Measurements from ENCODE around the gene CUEDC2. TPM values are rescaled to one million over a fixed set of nuclear protein-coding genes. Genes with fewer than 3 reads are reported as not detected.
A peak's percentile ranks its signal among the peaks of the same experiment; 100 is the strongest.

The CUEDC2 gene
- total and polyA plus RNA-seq, 10 of the 15 experiments (the other 5 are each of a cell fraction or from before 2014, with no cell fraction given) = 20.4 to 121 (median 75.0) TPM

DNA sequence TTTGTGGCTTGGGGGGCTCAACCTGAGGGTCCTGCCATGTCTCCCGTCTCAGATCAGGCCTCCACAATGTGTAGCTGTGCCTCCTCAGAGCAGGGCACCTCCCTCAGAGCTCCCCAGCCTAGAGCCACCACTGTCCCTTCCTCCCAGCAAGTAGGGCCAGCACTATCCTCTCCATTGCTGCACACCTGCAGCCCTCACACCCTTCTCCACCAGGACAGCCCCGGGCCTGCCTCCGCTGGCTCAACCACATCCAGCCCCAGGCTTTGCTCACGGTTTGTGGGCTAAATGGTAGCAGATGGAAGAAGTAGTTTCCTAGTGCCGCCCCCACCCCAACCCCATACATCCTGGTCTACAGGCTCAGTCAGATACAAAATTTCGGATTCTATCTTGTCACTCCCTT lies 26.7 kb downstream of the CUEDC2 start:
- RAD21 ChIA-PET (ENCODE audit: unreplicated experiment) = interaction anchor here (0.8 kb wide), 1 partner anchor 74 kb away, joined by 3 read pairs; no protein-coding TSS in a partner anchor
- Histone ChIP-seq H3K79me2 (ENCODE audit: control insufficient read depth, insufficient read depth, low read length) (no peaks in the 10 kb centered on the region), H3K4me2 (ENCODE audit: control insufficient read depth, insufficient read depth) (no peak overlapping the region), H4K20me1 (ENCODE audit: control insufficient read depth, insufficient read depth) (peaks cover 4% of the 10 kb centered on the region; the same call in 1 of the 2 replicates), H3K4me1 (ENCODE audit: control insufficient read depth, insufficient read depth, low read length) (no peaks in the 10 kb centered on the region), H3K9ac (ENCODE audit: control insufficient read depth, insufficient read depth, low read length) (no peak overlapping the region), H3K36me3 (ENCODE audit: control insufficient read depth in 2 of 2, insufficient read depth in 2 of 2, low read length in 1 of 2) (peaks cover 11 to 17% of the 10 kb centered on the region in 2 experiments; a peak in 3 of 4 replicates), H3K27ac (ENCODE audit: control insufficient read depth, insufficient read depth) (no peak overlapping the region), H2AFZ (ENCODE audit: control insufficient read depth, low read depth, low read length) (no peak overlapping the region), H3K9me3 (replicated peaks; ENCODE audit: control insufficient read depth, insufficient read depth, low read length) (no peaks in the 10 kb centered on the region), H3K27me3 (replicated peaks in 1 of 2; ENCODE audit: control insufficient read depth in 2 of 2, insufficient read depth in 2 of 2, low read length in 1 of 2) (peaks cover 8 to 14% of the 10 kb centered on the region in 2 experiments; a peak in 3 of 4 replicates), H3K4me3 (no peak overlapping the region)
- in situ Hi-C loops (cut with MboI) (loop anchor here (5.0 kb wide), 1 partner anchor 178 kb away; the partner anchor contains the start of gene ELOVL3), intact Hi-C loops (cut with micrococcal nuclease; ENCODE audit: unreplicated experiment) (no loop called here)
- BruUV-seq (replicated peaks) = no TSS peak
- FAIRE-seq (no peak), ATAC-seq (peak; percentile 9), DNase-seq (ENCODE audit: low read depth, low spot score) (no peak)
- CTCF ChIA-PET = interaction anchor here (0.6 to 12.1 kb wide), 6 partner anchors 11 to 236 kb away, joined by 3 to 69 read pairs (median 5); partner anchors contain the start of gene FBXL15
- POLR2A ChIA-PET = interaction anchor here (1.5 kb wide), 1 partner anchor 10 kb away, joined by 6 read pairs; the partner anchor contains the start of gene NFKB2
- TF ChIP-seq TCF7 (IDR thresholded peaks at IDR 0.05; ENCODE audit: borderline replicate concordance) (no peak), RFX5 (IDR thresholded peaks at IDR 0.05; ENCODE audit: low read depth, low read length) (no peak), BCL11A (IDR thresholded peaks at IDR 0.05; ENCODE audit: low read depth, low read length) (0 out of 2 replicates have a peak, but pooled peaks have one; percentile 2), ZBED1 (IDR thresholded peaks at IDR 0.05; ENCODE audit: borderline replicate concordance) (peak; percentile 43; the same call in 1 of the 2 replicates), POLR2AphosphoS5 (IDR thresholded peaks at IDR 0.05; ENCODE audit: low read length) (peak; percentile 75), POLR2A (IDR thresholded peaks at IDR 0.05; ENCODE audit: low read depth, low read length) (peak; percentile 63), BRCA1 (IDR thresholded peaks at IDR 0.05; ENCODE audit: low read depth, low read length) (no peak)
- TF ChIP-seq, protein P1, sequence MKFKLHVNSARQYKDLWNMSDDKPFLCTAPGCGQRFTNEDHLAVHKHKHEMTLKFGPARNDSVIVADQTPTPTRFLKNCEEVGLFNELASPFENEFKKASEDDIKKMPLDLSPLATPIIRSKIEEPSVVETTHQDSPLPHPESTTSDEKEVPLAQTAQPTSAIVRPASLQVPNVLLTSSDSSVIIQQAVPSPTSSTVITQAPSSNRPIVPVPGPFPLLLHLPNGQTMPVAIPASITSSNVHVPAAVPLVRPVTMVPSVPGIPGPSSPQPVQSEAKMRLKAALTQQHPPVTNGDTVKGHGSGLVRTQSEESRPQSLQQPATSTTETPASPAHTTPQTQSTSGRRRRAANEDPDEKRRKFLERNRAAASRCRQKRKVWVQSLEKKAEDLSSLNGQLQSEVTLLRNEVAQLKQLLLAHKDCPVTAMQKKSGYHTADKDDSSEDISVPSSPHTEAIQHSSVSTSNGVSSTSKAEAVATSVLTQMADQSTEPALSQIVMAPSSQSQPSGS (IDR thresholded peaks at IDR 0.05; ENCODE audit: low read length) = 0 out of 2 replicates have a peak, but pooled peaks have one; percentile 17
- whole genome bisulfite sequencing (ENCODE audit: insufficient coverage, insufficient replicate concordance, low lambda C conversion rate, missing lambda C conversion rate) = 41% methylated on average over 6 of the region's 6 CpGs
- SMC1A ChIA-PET (ENCODE audit: uncharacterized antibody, unreplicated experiment) = interaction anchor here (1.6 kb wide), 1 partner anchor 11 kb away, joined by 5 read pairs; no protein-coding TSS in a partner anchor
